GM10847 (cell line): ENCODE results near the gene LAMP2.

ENCODE experiments used
- POLR2A ChIP-seq: IDR thresholded peaks from 2 replicates; pipeline ENCODE4 v1.6.1; 2011; ENCODE audit not compliant: insufficient read length; ENCODE audit errors: extremely low read depth

LAMP2 gene

GRCh38 chrX:120468825-120469525 lies at the start of gene LAMP2:
Gene LAMP2, minus strand, starts transcription at chrX:120469296. Its CDS starts 127 bp downstream, at chrX:120469169.
- no peak for TF ChIP-seq POLR2A

DNA sequence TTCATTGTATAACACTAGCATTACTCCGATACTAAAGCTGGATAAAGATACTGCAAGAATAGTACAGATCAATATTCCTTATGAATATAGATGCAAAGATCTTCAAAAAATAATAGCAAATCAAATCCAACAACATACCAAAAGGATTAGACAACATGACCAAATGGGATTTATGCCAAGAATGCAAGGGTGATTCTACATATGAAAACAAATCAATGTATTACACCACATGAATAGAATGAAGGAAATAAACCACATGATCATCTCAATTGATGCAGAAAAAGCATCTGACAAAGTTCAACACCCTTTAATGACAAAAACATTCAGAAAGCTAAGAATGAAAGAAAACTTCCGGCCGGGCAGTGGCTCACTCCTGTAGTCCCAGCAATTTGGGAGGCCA lies 48.8 kb upstream of the LAMP2 start:
- TF ChIP-seq POLR2A, result no peak

GRCh38 chrX:120514236-120514635 lies 45.1 kb upstream of the LAMP2 start:
- no peak for TF ChIP-seq POLR2A

DNA sequence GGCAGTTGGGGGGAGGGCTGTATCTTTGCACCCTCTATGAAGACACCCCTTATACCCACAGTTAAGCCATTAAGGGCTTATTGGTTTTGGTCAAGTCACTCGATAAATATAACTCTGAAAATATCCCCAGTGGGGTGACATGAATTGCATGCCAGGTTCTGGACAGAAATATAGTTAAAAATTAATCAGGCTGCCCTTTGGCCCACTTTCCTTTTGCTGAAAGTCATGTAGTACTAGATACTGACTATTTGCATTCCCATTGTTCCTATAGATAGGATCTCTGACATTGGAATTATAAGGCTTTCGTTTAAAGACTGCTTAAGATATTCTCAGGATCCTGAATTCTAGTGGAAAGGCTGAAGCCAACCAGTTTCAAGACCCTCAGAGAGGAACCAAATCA lies 43.5 kb upstream of the LAMP2 start:
- TF ChIP-seq POLR2A, result no peak

GRCh38 chrX:120512222-120512621 lies 43.1 kb upstream of the LAMP2 start:
- no peak for TF ChIP-seq POLR2A

- no peak for TF ChIP-seq POLR2A
Measured at GRCh38 chrX:120504569-120504968, 35.5 kb upstream of the LAMP2 start.

GRCh38 chrX:120499301-120500072 lies 30.4 kb upstream of the LAMP2 start:
- TF ChIP-seq POLR2A, result no peak

DNA sequence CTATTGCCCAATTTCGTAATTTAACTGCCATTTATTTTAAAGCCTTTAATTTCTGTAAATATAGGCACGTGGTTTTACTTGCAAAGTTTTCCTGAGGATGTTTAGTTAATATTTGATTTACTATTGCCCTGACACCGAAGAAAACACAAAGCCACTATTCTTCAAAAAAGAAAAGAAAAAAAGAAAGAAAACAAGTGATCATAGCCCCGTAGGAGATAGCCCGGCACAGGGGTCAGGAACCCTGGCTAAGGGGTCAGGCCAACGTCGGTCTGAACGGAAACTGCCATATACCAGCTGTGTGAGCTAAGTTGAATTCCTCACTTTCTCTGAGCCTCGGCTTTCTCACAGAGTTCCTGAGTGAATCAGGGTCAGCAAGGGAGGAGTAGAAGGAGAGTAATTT lies 17.7 kb upstream of the LAMP2 start:
- TF ChIP-seq POLR2A, result no peak

DNA sequence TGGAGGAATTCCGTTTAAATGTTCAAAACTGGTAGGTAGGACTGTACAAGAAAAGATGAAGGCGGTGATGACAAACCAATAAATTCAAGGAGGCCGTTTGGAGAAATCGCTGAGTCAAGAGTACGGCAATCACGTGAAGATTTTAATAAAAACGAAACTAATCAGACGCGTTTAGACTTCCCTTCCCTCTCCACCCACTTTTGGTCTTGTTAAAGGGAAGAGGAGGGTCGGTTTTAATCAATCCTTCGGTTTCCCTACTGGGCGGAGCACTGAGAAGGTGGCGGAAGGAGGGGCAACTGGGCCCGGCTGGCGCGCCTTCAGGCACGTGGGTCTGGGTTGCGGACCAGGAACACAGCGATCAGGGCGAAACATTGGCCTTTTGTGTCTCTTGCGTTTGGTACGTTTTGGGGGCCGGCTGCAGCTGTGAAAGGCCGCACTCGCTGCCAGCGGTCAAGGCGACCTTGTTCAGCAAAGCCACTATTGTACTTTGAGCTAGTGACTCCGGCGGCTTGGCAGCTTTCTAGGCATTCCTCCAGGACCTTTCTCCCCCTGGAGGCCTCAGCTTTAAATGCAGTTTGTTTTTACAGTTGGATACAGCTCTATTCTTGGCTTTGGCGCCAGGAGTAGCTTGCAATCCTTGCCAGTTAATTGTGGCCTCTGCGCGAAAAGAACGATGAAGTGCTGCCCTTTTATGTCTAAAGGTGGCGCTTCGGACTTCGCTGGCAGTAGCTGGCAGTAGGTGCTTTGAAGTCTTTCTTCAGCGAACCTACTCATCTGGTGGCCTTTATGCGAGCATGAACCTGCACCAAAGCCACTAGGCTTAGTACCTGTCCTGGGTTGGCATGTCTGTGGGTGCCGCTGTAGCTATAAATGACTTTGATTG lies 16.8 kb upstream of the LAMP2 start:
- no peak for TF ChIP-seq POLR2A

DNA sequence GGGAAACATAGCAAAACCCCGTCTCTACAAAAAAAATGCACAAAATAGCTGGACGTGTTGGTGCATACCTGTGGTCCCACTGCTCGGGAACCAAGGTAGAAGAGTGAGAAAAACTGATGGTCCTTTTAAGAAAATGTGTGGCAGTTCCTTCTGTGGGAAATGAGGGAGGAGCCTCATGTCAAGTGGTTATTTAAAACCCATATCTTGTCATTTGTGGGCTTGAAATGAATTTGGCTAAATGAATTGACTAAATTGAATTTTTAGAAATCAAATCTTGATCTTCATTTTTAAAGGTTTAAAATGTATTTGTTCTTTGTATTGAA lies 16.2 kb upstream of the LAMP2 start:
- no peak for TF ChIP-seq POLR2A

GRCh38 chrX:120477453-120477852 lies 8.4 kb upstream of the LAMP2 start:
- TF ChIP-seq POLR2A, result no peak

GRCh38 chrX:120476714-120477113 lies 7.6 kb upstream of the LAMP2 start:
- TF ChIP-seq POLR2A, result no peak

DNA sequence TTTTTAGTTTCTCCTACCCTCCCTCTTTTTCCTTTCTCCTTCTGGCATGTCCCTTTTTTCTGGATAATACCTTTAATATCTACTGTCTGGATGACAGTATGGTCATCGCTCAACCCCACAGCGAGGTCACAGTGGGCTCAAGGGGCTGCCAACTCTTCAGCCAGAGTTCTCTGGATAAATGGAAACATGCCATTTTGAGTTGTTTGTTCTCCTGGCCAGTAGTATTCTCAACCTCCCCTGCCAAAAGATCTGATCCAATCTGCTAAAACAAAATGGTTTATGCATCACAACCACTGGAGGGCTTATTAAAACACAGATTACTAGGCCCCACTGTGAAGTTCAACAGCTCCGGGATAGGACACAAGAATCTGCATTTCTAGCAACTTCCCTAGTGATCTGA lies 5.0 kb upstream of the LAMP2 start:
- no peak for TF ChIP-seq POLR2A

- TF ChIP-seq POLR2A, result no peak
Measured at GRCh38 chrX:120468479-120468824, 644 bp downstream of the LAMP2 start.

DNA sequence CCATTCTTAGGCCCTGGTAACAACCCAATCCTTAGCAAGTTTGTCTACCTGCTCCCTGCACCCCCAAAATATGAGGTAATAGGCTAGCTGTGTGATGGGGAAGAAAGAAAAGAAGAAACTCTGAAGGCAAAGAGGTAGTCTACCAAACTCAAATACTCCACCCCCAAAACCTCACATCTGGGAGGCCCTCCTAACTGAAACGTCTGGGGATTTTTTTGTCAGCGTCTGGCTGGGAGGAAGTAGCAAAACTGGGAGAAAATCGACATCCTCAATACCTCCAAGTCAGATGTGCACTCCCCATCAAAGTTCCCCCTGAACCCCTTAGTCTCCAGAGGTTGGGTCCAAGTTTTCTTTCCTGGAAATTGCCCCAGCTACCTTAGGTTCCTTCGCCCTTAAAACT lies 1.0 kb downstream of the LAMP2 start:
- no peak for TF ChIP-seq POLR2A

GRCh38 chrX:120464411-120464810 lies 4.7 kb downstream of the LAMP2 start:
- TF ChIP-seq POLR2A, result no peak
